Measurements from ENCODE around the gene CYP2F1.
"Not testable (repeated sequence)": the region's sequence is repeated elsewhere in the genome, so short reads cannot be mapped to it uniquely, and the experiment has no call there.

The CYP2F1 gene

GRCh38 chr19:41114132-41114531, at the start of gene CYP2F1:
Gene CYP2F1 (plus strand): TSS chr19:41114432. CDS start chr19:41116189, 1,757 bp downstream.
- DNase-seq = no peak

GRCh38 chr19:41064974-41065569, 49.2 kb upstream of the CYP2F1 start:
- DNase-seq = no peak

GRCh38 chr19:41076286-41076685, 37.9 kb upstream of the CYP2F1 start:
- DNase-seq = no peak

GRCh38 chr19:41083516-41083915, 30.7 kb upstream of the CYP2F1 start:
- no peak for DNase-seq

- DNase-seq = no peak
Observed at GRCh38 chr19:41085748-41086415, 28.4 kb upstream of the CYP2F1 start.

GRCh38 chr19:41088151-41088550, 26.1 kb upstream of the CYP2F1 start, which contains the start of gene CYP2A13:
Gene CYP2A13 (plus strand): TSS chr19:41088451. CDS start chr19:41088472, 21 bp downstream.
- DNase-seq = no peak

GRCh38 chr19:41089959-41090358, 24.3 kb upstream of the CYP2F1 start:
- no peak for DNase-seq

GRCh38 chr19:41095703-41096102, 18.5 kb upstream of the CYP2F1 start:
- no peak for DNase-seq

- no peak for DNase-seq
Observed at GRCh38 chr19:41096353-41096752, 17.9 kb upstream of the CYP2F1 start.

- DNase-seq = no peak
Observed at GRCh38 chr19:41097302-41097701, 16.9 kb upstream of the CYP2F1 start.

GRCh38 chr19:41098762-41099161, 15.5 kb upstream of the CYP2F1 start:
- no peak for DNase-seq

- not testable (repeated sequence) for DNase-seq
Observed at GRCh38 chr19:41102210-41102609, 12.0 kb upstream of the CYP2F1 start.

- no peak for DNase-seq
Observed at GRCh38 chr19:41106177-41106576, 8.1 kb upstream of the CYP2F1 start.

GRCh38 chr19:41111296-41111695, 2.9 kb upstream of the CYP2F1 start:
- DNase-seq = no peak

- DNase-seq = no peak
Observed at GRCh38 chr19:41111750-41112295, 2.4 kb upstream of the CYP2F1 start.

- DNase-seq = no peak
Observed at GRCh38 chr19:41112728-41113290, 1.4 kb upstream of the CYP2F1 start.

GRCh38 chr19:41116261-41116660, 2.0 kb downstream of the CYP2F1 start:
- no peak for DNase-seq

- not testable (repeated sequence) for DNase-seq
Observed at GRCh38 chr19:41120929-41121911, 7.0 kb downstream of the CYP2F1 start.

GRCh38 chr19:41122846-41123245, 8.6 kb downstream of the CYP2F1 start:
- DNase-seq = not testable (repeated sequence)

- DNase-seq = no peak
Observed at GRCh38 chr19:41123716-41124294, 9.6 kb downstream of the CYP2F1 start.

GRCh38 chr19:41126765-41127203, 12.6 kb downstream of the CYP2F1 start:
- not testable (repeated sequence) for DNase-seq

GRCh38 chr19:41127362-41127761, 13.1 kb downstream of the CYP2F1 start:
- not testable (repeated sequence) for DNase-seq
